ENCODE measurements around the gene CDK8. TPM values are rescaled to one million over a fixed set of nuclear protein-coding genes. Genes with fewer than 3 reads are reported as not detected.
A peak's percentile ranks its signal among the peaks of the same experiment; 100 is the strongest.

CDK8 gene
- total and polyA plus RNA-seq, 9 of the 15 experiments (the other 6 are each of a cell fraction or from before 2014, with no cell fraction given), result 11.3 to 33.7 (median 20.3) TPM

GRCh38 chr13:26246154-26246553 lies 7.8 kb upstream of the CDK8 start (continued):
- no peak for TF ChIP-seq HOMEZ (CRISPR knock-in tag; IDR thresholded peaks at IDR 0.05)
- no peak for TF ChIP-seq TAF9B (IDR thresholded peaks at IDR 0.05; ENCODE audit: partially characterized antibody)
- no peak for TF ChIP-seq RFX7 (CRISPR knock-in tag; IDR thresholded peaks at IDR 0.05)
- TF ChIP-seq RCOR1 (IDR thresholded peaks at IDR 0.05; ENCODE audit: borderline replicate concordance in 1 of 2, low read depth in 2 of 2, low read length in 2 of 2), result 0 out of 4 replicates have a peak, but pooled peaks of 1 of the 2 experiments have one; percentile 32
- TF ChIP-seq TSC22D4 (tag; IDR thresholded peaks at IDR 0.05), result no peak
- TF ChIP-seq MCM3 (IDR thresholded peaks at IDR 0.05), result no peak
- no peak for TF ChIP-seq MBD2 (IDR thresholded peaks at IDR 0.05; ENCODE audit: borderline replicate concordance, low read depth)

GRCh38 chr13:26247011-26247410 lies 6.9 kb upstream of the CDK8 start:
- WGBS (ENCODE audit: insufficient coverage, low coverage, missing lambda C conversion rate), result 12% methylated on average over 2 of the region's 2 CpGs
- H3K4me3 ChIP-seq, result no peak overlapping the region
- ATAC-seq (no peak), DNase-seq (ENCODE audit: extremely low read depth in 1 of 4, low spot score in 3 of 4) (no peak), FAIRE-seq (no peak)
- H3K27ac ChIP-seq (ENCODE audit: extremely low read depth, low read depth, low read length), result no peak overlapping the region
- no peaks in the 10 kb centered on the region for H3K79me2 ChIP-seq (ENCODE audit: control insufficient read depth, insufficient read depth, low read length)
- peaks cover 4 to 29% of the 10 kb centered on the region in 2 experiments for H3K4me1 ChIP-seq (replicated peaks in 1 of 2; ENCODE audit: control insufficient read depth in 2 of 2, insufficient read depth in 2 of 2, low read length in 2 of 2)
- no peak overlapping the region for H2AFZ ChIP-seq (ENCODE audit: low read depth, low read length)
- CTCF ChIA-PET (ENCODE audit: low intra/inter-chr PET ratio), result no interaction called here
- POLR2A ChIA-PET, result interaction anchor here (1.7 kb wide), 1 partner anchor 15 kb away, joined by 3 read pairs; no protein-coding TSS in a partner anchor
- H3K9me1 ChIP-seq (ENCODE audit: control insufficient read depth, insufficient read depth, low read length), result no peaks in the 10 kb centered on the region
- H3K27me3 ChIP-seq (ENCODE audit: control insufficient read depth in 2 of 2, insufficient read depth in 2 of 2, low read length in 2 of 2), result no peaks in the 10 kb centered on the region
- TF ChIP-seq FOXA3 (CRISPR knock-in tag; conservative IDR thresholded peaks at IDR 0.05 in 1 of 2, IDR thresholded peaks at IDR 0.05 in 1 of 2) (no peak), FOXJ2 (tag; IDR thresholded peaks at IDR 0.05) (no peak), CBFB (CRISPR knock-in tag; IDR thresholded peaks at IDR 0.05) (no peak), HMGXB4 (CRISPR knock-in tag; IDR thresholded peaks at IDR 0.05) (no peak), COPS2 (conservative IDR thresholded peaks at IDR 0.05) (no peak)
- H3K9me3 ChIP-seq (replicated peaks; ENCODE audit: control insufficient read depth, insufficient read depth, low read depth, low read length), result 0 out of 2 replicates have a peak, but pooled peaks cover 2% of the 10 kb centered on the region
- H4K20me1 ChIP-seq (replicated peaks; ENCODE audit: control insufficient read depth, insufficient read depth, low read length), result no peaks in the 10 kb centered on the region
- no peak overlapping the region for H3K4me2 ChIP-seq (ENCODE audit: insufficient read depth, low read length)
- in situ Hi-C loops (cut with MboI) (no loop called here), intact Hi-C loops (cut with micrococcal nuclease) (loop anchor here (2.0 kb wide), 1 partner anchor 26 kb away; no protein-coding TSS in a partner anchor)
- no peak overlapping the region for H3K9ac ChIP-seq (ENCODE audit: insufficient read depth in 1 of 2, low read depth in 2 of 2, low read length in 2 of 2)
- H3K36me3 ChIP-seq (ENCODE audit: control insufficient read depth, insufficient read depth, low read length), result no peaks in the 10 kb centered on the region
- BruUV-seq (replicated peaks), result no TSS peak

Measured in K562 (cell line).